NB4 (cell line): ENCODE data around the gene TBCE.
"Not testable (repeated sequence)": the region's sequence is repeated elsewhere in the genome, so short reads cannot be mapped to it uniquely, and the experiment has no call there.

Source experiments
- DNase-seq: peaks from one replicate; pipeline ENCODE4 v3.0.0; 2010; ENCODE audit warnings: low read depth
- H3K4me3 ChIP-seq: one replicate; pipeline ENCODE4 v1.5.1; 2011; ENCODE audit warnings: mild to moderate bottlenecking, low read depth, low read length, moderate library complexity
- MYC ChIP-seq: IDR thresholded peaks from 2 replicates; pipeline ENCODE4 v1.6.1; 2011; ENCODE audit warnings: low read depth, low read length
- POLR2A ChIP-seq: IDR thresholded peaks from 2 replicates; pipeline ENCODE4 v1.6.1; 2011; ENCODE audit warnings: mild to moderate bottlenecking; ENCODE audit not compliant: insufficient read length; ENCODE audit errors: extremely low read depth
- TF ChIP-seq, protein P1 (sequence below): IDR thresholded peaks from one replicate; pipeline ENCODE4 v1.5.1; 2012; ENCODE audit warnings: low read depth, low read length
- TF ChIP-seq, protein P2 (sequence below): IDR thresholded peaks from 2 replicates; pipeline ENCODE4 v1.6.1; 2011; ENCODE audit warnings: low read depth, low read length

Gene TBCE

DNA sequence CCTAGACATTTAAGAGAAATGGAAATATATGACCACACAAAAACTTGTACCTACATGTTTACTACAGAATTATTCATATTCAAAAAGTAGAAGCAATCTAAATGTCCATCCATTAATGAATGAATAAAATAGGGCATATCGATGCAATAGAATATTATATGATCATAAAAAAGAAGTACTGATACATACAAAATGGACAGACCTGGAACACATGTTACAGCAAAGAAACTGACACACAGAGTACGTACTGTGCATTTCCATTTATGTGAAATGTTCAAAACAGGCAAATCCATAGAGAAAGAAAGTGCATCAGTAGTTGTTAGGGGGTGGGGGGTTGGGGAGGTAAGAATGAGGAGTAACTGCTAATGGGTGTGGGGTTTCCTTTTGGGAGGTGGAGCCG lies 97.8 kb downstream of the TBCE start:
- no peak for DNase-seq
- H3K4me3 ChIP-seq = no peak overlapping the region
- no peak for TF ChIP-seq POLR2A
- no peak for TF ChIP-seq MYC
- TF ChIP-seq, protein P1, sequence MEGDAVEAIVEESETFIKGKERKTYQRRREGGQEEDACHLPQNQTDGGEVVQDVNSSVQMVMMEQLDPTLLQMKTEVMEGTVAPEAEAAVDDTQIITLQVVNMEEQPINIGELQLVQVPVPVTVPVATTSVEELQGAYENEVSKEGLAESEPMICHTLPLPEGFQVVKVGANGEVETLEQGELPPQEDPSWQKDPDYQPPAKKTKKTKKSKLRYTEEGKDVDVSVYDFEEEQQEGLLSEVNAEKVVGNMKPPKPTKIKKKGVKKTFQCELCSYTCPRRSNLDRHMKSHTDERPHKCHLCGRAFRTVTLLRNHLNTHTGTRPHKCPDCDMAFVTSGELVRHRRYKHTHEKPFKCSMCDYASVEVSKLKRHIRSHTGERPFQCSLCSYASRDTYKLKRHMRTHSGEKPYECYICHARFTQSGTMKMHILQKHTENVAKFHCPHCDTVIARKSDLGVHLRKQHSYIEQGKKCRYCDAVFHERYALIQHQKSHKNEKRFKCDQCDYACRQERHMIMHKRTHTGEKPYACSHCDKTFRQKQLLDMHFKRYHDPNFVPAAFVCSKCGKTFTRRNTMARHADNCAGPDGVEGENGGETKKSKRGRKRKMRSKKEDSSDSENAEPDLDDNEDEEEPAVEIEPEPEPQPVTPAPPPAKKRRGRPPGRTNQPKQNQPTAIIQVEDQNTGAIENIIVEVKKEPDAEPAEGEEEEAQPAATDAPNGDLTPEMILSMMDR = no peak
- TF ChIP-seq, protein P2, sequence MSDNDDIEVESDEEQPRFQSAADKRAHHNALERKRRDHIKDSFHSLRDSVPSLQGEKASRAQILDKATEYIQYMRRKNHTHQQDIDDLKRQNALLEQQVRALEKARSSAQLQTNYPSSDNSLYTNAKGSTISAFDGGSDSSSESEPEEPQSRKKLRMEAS = no peak

DNA sequence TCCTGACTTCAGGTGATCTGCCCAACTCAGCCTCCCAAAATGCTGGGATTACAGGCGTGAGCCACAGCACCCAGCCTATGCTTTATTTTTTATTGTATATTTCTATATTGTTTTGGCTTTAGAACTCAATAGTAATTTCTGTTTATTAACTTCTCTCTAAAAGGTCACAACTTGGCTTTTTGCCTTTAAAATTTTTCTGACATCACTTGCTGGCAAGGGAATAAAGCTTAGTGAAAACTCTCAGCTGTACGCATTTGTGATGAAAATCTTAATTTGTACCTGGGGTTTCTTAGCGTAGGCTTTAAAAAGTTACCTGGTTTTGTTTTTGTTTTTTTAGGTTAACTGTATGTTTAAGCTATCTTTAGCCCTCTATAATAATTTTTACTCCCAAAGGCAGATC lies 100.8 kb downstream of the TBCE start:
- H3K4me3 ChIP-seq = no peak overlapping the region
- no peak for TF ChIP-seq POLR2A
- TF ChIP-seq, protein P2 = no peak
- TF ChIP-seq, protein P1 = no peak
- TF ChIP-seq MYC = no peak
- no peak for DNase-seq

DNA sequence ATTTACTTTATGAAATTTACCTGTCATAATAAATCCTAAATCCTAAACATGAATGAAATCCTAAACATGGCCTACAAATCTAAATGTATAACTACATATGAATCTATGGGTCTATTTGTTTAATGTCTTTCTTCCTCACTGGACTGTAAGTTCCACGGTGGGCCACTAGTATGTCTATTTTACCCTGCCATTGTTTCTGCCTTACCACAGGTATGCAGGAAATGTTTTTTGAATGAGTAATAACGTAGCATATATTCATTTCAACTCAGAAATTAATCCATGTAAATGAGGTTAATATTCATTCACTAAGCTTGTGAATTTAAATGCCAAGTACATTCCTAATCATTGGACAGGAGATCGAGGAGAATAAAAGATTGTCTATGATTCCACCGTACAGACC lies 101.7 kb downstream of the TBCE start:
- no peak for DNase-seq
- TF ChIP-seq, protein P1 = no peak
- TF ChIP-seq POLR2A (no peak), MYC (no peak)
- TF ChIP-seq, protein P2 = no peak
- no peak overlapping the region for H3K4me3 ChIP-seq

DNA sequence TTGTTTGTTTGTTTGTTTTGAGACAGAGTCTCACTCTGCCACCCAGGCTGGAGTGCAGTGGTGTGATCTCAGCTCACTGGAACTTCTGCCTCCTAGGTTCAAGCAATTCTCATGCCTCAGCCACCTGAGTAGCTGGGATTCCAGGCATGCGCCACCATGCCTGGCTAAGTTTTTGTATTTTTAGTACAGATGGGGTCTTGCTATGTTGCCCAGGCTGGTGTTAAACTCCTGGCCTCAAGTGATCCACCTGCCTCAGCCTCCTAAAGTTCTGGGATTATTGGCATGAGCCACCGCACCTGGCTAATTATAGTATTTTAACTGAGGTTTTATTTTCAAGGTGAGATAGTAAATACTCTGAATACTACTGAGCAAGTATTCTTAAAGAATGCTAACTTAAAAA lies 102.7 kb downstream of the TBCE start:
- not testable (repeated sequence) for H3K4me3 ChIP-seq

DNA sequence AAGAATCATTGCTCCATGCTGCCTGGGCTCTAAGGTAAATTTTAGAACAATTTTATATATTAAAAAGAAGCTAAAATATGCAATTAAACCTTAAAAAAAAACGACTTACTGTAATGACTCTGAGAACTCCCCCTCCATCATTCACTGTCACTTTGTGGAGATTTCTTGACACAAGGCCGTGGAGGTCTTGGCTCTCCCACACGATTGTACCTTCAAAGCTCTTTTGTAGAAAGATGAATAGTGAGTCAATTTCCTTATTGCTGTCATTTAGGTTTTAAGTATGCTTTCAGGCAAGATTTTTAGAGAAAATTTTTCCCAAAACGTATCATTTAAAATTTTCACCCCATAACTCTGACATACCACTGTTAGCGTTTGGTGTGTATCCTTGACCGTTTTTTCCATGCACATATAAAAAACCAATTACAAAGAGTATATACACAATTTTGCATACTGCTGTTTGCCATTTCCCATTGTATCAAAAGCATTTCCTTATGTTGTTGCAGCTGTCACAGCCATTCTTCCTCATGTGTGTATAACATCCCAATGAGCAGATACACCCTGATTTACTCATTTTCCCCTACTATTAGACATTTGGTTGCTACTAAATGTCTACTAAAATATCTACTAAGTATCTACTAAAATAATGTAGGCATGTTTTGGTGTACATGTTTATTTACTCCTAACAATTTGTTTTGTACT lies 103.7 kb downstream of the TBCE start:
- no peak for DNase-seq
- TF ChIP-seq, protein P1 = no peak
- TF ChIP-seq MYC (no peak), POLR2A (no peak)
- TF ChIP-seq, protein P2 = no peak
- no peak overlapping the region for H3K4me3 ChIP-seq

More for the DNA sequence above, 102.7 kb downstream of the TBCE start:
- not testable (repeated sequence) for DNase-seq

DNA sequence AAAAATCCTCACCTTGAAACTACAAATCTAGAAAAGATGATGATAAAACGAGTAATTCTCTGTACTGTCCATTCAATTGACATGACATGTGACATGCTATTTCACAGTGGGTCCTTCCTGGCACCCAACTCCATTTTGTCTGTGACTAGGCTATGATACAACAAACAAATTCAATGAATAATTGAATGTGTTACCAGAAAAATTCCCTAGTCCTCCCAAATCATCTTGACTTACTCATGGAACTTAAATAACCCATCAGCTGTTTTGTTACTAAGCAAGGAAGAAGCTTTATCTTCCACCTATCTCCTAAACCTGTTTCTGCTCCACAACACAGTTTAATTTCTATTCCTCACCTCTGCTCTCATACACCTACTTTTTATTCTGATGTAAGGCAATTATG lies 106.6 kb downstream of the TBCE start:
- DNase-seq = no peak
- no peak overlapping the region for H3K4me3 ChIP-seq

More for the DNA sequence above, 106.6 kb downstream of the TBCE start:
- TF ChIP-seq, protein P2 = no peak
- TF ChIP-seq, protein P1 = no peak
- TF ChIP-seq MYC = no peak
- TF ChIP-seq POLR2A = no peak
